Duodenal mucosa (tissue), 2 donors: ENCODE results near the gene SLC22A5.
A peak's percentile ranks its signal among the peaks of the same experiment; 100 is the strongest.

Experiments used
- H3K27ac ChIP-seq: one replicate; pipeline ENCODE4 v1.7.0; 2013; ENCODE audit warnings: low read depth, low read length
- H3K27me3 ChIP-seq, 2 donors: one replicate each; pipeline ENCODE4 v1.7.0; 2013; ENCODE audit warnings: low read length in 2 of 2, control low read depth in 1 of 2; ENCODE audit not compliant: insufficient read depth in 2 of 2, control insufficient read depth in 1 of 2
- H3K36me3 ChIP-seq, 2 donors: one replicate each; pipeline ENCODE4 v1.7.0; 2013; ENCODE audit warnings: low read length in 2 of 2, control low read depth in 1 of 2; ENCODE audit not compliant: insufficient read depth in 2 of 2, control insufficient read depth in 1 of 2
- H3K4me1 ChIP-seq, 2 donors: one replicate each; pipeline ENCODE4 v1.7.0; 2013; ENCODE audit warnings: low read length in 2 of 2, control low read depth in 1 of 2; ENCODE audit not compliant: insufficient read depth in 2 of 2, control insufficient read depth in 1 of 2
- H3K4me3 ChIP-seq, 2 donors: one replicate each; pipeline ENCODE4 v1.7.0; 2013; ENCODE audit warnings: low read length in 2 of 2, low read depth in 1 of 2
- H3K9ac ChIP-seq, 2 donors: one replicate each; pipeline ENCODE4 v1.7.0; 2013; ENCODE audit warnings: low read length in 2 of 2, low read depth in 1 of 2
- H3K9me3 ChIP-seq, 2 donors: one replicate each; pipeline ENCODE4 v1.7.0; 2013; ENCODE audit warnings: low read length in 2 of 2, control low read depth in 1 of 2; ENCODE audit not compliant: control insufficient read depth in 1 of 2

Gene SLC22A5

GRCh38 chr5:132369474-132370180, at the start of gene SLC22A5:
SLC22A5 (plus strand) TSS chr5:132369710; CDS start chr5:132369973, 263 bp downstream.
- H3K27me3 ChIP-seq, result no peaks in the 10 kb centered on the region
- H3K4me1 ChIP-seq, result peaks cover 4 to 24% of the 10 kb centered on the region in 2 donors
- H3K4me3 ChIP-seq, result peak within 1 kb of the TSS; percentile 93 to 98
- peak within 1 kb of the TSS; percentile 94 to 98 for H3K9ac ChIP-seq
- peaks cover 2 to 5% of the 10 kb centered on the region in 2 donors for H3K36me3 ChIP-seq
- H3K9me3 ChIP-seq, result no peaks in the 10 kb centered on the region
- H3K27ac ChIP-seq, result peak within 1 kb of the TSS; percentile 87

DNA sequence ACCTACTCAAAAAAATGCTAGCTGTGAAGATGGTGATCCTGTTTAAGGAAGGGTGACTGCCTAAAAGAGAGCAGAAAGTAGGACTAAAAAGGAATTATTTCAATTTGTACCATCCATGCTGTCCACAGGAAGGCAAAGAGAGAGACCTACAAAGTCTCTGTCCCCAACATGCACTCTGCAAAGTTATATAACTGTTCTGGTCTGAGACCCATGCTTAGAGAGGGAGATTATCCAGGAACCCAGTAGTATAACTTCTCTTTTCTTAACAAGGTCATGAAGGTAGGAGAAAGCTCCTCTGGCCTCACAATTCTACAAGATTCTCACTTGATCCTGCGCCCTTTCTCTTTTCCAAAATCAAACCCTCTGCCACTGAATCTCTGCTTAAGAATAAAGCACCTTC, 49.5 kb upstream of the SLC22A5 start:
- Histone ChIP-seq H3K36me3 (peaks cover 7 to 9% of the 10 kb centered on the region in 2 donors), H3K4me3 (no peak overlapping the region), H3K9ac (no peak overlapping the region), H3K27ac (no peak overlapping the region), H3K4me1 (peaks cover 6 to 21% of the 10 kb centered on the region in 2 donors), H3K27me3 (no peaks in the 10 kb centered on the region), H3K9me3 (no peaks in the 10 kb centered on the region)

DNA sequence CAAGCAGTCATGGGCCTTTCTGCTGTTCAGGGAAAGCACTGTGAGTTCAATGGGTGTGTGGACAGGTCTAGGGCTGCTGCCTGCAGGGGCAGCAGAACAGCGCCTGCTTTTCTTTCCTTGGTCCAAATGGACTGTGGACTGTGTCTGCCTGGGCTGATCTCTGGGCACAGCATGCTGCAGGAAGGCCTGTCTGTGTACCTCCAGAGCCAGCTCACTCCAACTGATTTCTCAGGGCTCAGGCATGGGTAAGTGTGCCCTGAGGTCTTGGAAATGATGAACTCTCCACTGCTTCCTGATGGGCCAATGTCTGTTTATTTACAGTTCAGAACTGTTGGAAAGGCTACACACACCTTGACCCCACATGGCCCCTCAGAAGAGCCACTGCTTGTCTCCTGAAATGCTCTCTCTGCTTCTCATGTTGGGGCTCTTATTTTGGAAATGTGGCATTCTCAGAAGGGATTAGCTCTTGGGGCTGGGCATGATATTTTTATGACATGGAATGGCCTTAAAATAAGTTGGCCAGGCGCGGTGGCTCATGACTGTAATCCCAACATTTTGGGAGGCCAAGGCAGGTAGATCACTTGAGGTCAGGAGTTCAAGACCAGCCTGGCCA, 48.3 kb upstream of the SLC22A5 start:
- peak overlapping the region; percentile 5 for H3K27ac ChIP-seq
- H3K9ac ChIP-seq, result no peak overlapping the region

GRCh38 chr5:132322266-132322665, 47.2 kb upstream of the SLC22A5 start:
- Histone ChIP-seq H3K36me3 (peaks cover 7 to 9% of the 10 kb centered on the region in 2 donors), H3K9me3 (no peaks in the 10 kb centered on the region), H3K4me3 (no peak overlapping the region), H3K27ac (no peak overlapping the region), H3K4me1 (peaks cover 6 to 21% of the 10 kb centered on the region in 2 donors), H3K9ac (no peak overlapping the region), H3K27me3 (no peaks in the 10 kb centered on the region)

More for the DNA sequence above, 48.3 kb upstream of the SLC22A5 start:
- no peaks in the 10 kb centered on the region for H3K9me3 ChIP-seq
- H3K4me3 ChIP-seq, result no peak overlapping the region
- no peaks in the 10 kb centered on the region for H3K27me3 ChIP-seq
- peaks cover 6 to 21% of the 10 kb centered on the region in 2 donors for H3K4me1 ChIP-seq
- H3K36me3 ChIP-seq, result peaks cover 7 to 9% of the 10 kb centered on the region in 2 donors

DNA sequence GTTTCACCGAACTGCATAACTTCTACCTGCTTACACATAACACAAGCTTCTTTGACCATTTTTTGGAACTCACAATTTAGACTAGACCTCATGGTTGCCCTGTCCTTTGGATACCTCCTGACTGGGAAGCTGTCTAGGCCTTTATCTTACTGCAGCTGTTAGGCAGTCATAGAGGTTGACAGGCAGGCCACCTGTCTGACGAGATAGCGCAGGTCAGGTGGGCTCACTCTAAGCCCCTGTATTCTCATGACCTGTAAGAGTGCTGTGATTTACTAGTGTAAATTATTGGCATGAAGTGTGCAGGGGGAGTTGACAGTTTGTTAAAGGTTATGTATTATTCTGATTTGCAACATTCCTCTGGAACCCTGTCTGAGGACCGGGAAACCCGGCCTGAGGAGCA, 46.3 kb upstream of the SLC22A5 start:
- no peaks in the 10 kb centered on the region for H3K9me3 ChIP-seq
- no peak overlapping the region for H3K4me3 ChIP-seq

DNA sequence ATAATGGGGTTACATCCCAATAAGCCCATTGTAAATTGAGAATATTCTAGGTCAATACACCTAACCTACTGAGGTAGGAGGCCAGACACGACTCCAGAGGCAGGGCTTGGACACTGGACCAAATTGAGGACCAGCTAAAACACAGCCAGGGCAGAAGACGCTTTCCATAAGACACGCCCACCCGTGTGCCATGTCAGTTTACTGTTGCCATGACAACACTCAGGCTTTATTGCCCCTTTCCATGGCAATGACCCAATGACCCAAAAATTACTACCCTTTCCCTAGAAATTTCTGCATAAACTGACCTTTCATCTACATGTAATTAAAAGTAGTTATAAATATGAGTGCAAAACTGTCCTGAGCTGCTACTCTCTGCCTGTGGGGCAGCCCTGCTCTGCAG, 43.8 kb upstream of the SLC22A5 start:
- H3K9ac ChIP-seq, result no peak overlapping the region
- no peaks in the 10 kb centered on the region for H3K27me3 ChIP-seq
- H3K27ac ChIP-seq, result no peak overlapping the region
- H3K4me1 ChIP-seq, result peaks cover 0 to 8% of the 10 kb centered on the region in 2 donors
- H3K4me3 ChIP-seq, result no peak overlapping the region
- H3K36me3 ChIP-seq, result peaks cover 11 to 19% of the 10 kb centered on the region in 2 donors
- H3K9me3 ChIP-seq, result no peaks in the 10 kb centered on the region

More for the DNA sequence above, 46.3 kb upstream of the SLC22A5 start:
- H3K4me1 ChIP-seq, result peaks cover 6 to 21% of the 10 kb centered on the region in 2 donors
- no peak overlapping the region for H3K9ac ChIP-seq
- H3K36me3 ChIP-seq, result peaks cover 7 to 9% of the 10 kb centered on the region in 2 donors
- H3K27ac ChIP-seq, result no peak overlapping the region
- no peaks in the 10 kb centered on the region for H3K27me3 ChIP-seq

GRCh38 chr5:132327252-132327955, 42.1 kb upstream of the SLC22A5 start:
- no peak overlapping the region for H3K27ac ChIP-seq
- H3K9me3 ChIP-seq, result no peaks in the 10 kb centered on the region
- no peaks in the 10 kb centered on the region for H3K4me1 ChIP-seq
- no peak overlapping the region for H3K9ac ChIP-seq
- H3K27me3 ChIP-seq, result no peaks in the 10 kb centered on the region
- peaks cover 7 to 21% of the 10 kb centered on the region in 2 donors for H3K36me3 ChIP-seq
- H3K4me3 ChIP-seq, result no peak overlapping the region

- no peak overlapping the region for H3K27ac ChIP-seq
Observed at GRCh38 chr5:132334812-132335211, 34.7 kb upstream of the SLC22A5 start.

GRCh38 chr5:132335402-132335801, 34.1 kb upstream of the SLC22A5 start:
- Histone ChIP-seq H3K9me3 (no peaks in the 10 kb centered on the region), H3K9ac (no peak overlapping the region), H3K27ac (no peak overlapping the region)

More at GRCh38 chr5:132334812-132335211, 34.7 kb upstream of the SLC22A5 start:
- Histone ChIP-seq H3K4me3 (no peak overlapping the region), H3K9me3 (no peaks in the 10 kb centered on the region), H3K4me1 (peaks cover 10 to 18% of the 10 kb centered on the region in 2 donors), H3K27me3 (no peaks in the 10 kb centered on the region), H3K36me3 (peaks cover 6 to 12% of the 10 kb centered on the region in 2 donors), H3K9ac (no peak overlapping the region)

GRCh38 chr5:132339502-132339901, 30.0 kb upstream of the SLC22A5 start:
- Histone ChIP-seq H3K27ac (no peak overlapping the region), H3K4me1 (peaks cover 10 to 18% of the 10 kb centered on the region in 2 donors), H3K36me3 (peaks cover 0 to 2% of the 10 kb centered on the region in 2 donors), H3K27me3 (no peaks in the 10 kb centered on the region), H3K4me3 (no peak overlapping the region), H3K9me3 (no peaks in the 10 kb centered on the region), H3K9ac (no peak overlapping the region)

More at GRCh38 chr5:132335402-132335801, 34.1 kb upstream of the SLC22A5 start:
- Histone ChIP-seq H3K4me1 (peaks cover 10 to 18% of the 10 kb centered on the region in 2 donors), H3K4me3 (no peak overlapping the region), H3K36me3 (peaks cover 6 to 9% of the 10 kb centered on the region in 2 donors), H3K27me3 (no peaks in the 10 kb centered on the region)
